Glomerular endothelial cell (primary cell): ENCODE results near the gene AGFG1. TPM values are rescaled to one million over a fixed set of nuclear protein-coding genes. Genes with fewer than 3 reads are reported as not detected.
"Not testable (repeated sequence)": the region's sequence is repeated elsewhere in the genome, so short reads cannot be mapped to it uniquely, and the experiment has no call there.

Source experiments
- DNase-seq: peaks from one replicate; pipeline ENCODE4 v3.0.0-alpha.2; 2011; ENCODE audit warnings: low read depth, low spot score; ENCODE audit errors: extremely low read depth
- total RNA-seq: library from RNA; depleted of rRNA; stranded (reverse); fragments of >200 nt; gene quantifications from 2 replicates; pipeline ENCODE4 v1.2.3, GENCODE V29; 2015

Gene AGFG1
- total RNA-seq, 1 donor from 2014 or later = 62.4 TPM

GRCh38 chr2:227493524-227493923, 21.6 kb downstream of the AGFG1 start:
- no peak for DNase-seq

- DNase-seq = no peak
These were observed 25.2 kb downstream of the AGFG1 start for GRCh38 chr2:227497158-227497557.

- DNase-seq = no peak
These were observed 27.8 kb downstream of the AGFG1 start for GRCh38 chr2:227499627-227500300.

GRCh38 chr2:227500301-227500630, 28.3 kb downstream of the AGFG1 start:
- DNase-seq = no peak

DNA sequence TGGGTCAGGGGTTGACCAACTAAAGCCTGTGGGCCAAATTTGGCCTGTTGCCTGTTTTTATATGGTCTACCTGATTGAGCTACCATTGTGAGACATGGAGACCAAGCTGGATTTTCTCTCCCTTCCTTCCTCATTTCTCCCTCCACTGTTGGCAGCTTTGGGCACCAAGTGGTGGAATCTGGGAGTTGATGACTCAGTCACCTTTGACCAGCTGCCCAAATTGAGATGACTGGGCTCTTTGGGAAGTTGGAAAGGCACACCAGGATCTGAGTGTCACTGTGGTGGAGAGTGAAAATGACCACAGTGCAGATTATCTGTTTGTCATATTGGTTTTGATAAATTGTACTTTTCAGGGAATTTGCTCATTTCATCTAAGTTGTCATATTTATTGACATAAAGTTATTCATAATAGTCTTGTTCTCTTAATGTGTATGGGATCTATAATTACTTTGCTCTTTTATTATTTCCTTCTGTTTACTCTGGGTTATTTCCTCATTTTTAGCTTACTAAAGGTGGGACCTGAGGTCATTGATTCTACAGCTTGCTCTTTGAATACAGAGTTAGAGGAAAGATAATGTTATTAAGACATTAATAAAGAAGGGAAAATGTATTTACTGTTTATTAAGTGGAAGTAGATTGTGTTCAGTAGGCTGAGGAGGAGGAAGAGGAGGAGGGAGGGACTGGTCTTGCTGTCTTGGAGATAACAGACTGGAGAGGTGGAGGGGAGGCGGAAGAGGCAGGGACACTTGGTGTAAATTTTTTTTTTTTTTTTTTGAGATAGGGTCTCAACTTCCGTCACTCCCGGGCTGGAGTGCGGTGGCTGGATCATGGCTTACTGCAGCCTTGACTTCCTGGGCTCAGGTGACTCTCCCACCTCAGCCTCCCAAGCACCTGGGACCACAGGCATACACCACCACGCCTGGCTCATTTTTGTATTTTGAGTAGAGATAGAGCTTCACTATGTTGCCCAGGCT, 31.8 kb downstream of the AGFG1 start:
- no peak for DNase-seq

- DNase-seq = no peak
These were observed 32.7 kb downstream of the AGFG1 start for GRCh38 chr2:227504700-227505099.

- DNase-seq = no peak
These were observed 34.5 kb downstream of the AGFG1 start for GRCh38 chr2:227506456-227506855.

GRCh38 chr2:227507963-227508362, 36.0 kb downstream of the AGFG1 start:
- DNase-seq = no peak

DNA sequence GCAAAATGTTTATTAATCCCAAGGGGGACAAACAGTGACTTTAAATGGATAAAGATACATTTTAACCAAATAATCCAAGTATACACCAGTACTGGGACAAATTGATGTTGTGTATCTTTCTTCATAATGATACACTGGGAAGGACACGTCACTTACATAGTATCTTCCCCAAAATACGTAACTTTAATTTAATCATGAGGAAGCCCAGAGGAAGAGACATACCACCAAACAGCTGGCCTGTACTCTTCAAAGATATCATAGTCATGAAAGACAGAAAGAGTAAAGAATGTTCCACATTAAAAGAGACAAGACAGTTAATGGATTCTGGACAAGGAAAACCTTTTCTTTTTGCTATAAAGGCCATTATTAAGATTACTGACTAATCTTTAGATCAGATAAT, 37.1 kb downstream of the AGFG1 start:
- DNase-seq = no peak

DNA sequence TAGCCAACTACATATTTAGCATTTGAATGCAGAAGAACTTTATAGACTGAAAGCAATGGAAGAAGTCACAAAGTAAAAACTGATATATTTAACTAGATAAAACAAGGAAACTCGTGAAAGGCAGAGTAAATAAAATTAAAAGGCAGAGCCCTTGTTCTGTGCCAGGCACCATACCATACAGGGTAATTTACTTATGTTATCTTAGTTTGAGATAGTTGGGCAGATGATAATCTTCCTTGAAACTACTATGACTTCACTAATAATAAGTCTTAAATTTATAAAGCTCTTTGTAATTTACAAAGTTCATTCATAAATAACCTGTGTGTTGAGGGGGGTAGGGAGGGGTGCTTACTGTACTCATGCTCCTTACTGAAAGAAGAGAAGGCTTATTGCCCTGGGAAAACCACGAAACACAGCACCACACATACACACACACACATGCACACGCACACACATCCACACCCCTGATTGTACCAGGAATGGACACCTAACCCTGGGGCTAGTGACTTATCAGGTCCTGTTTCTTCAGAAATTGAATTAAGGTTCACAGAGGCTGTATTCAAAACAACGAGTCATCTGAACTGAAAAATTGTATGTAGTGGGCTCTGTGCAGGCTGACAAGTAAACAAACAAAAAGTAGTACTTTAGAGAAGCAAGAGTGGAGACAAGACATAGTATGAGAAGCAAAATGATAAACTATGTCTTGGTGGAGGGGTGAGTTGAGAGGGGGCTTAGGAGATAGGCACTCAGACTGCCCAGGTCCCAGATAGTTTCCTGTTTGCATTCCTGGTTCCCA, 38.1 kb downstream of the AGFG1 start:
- no peak for DNase-seq

- no peak for DNase-seq
These were observed 38.6 kb downstream of the AGFG1 start for GRCh38 chr2:227510620-227510958.

- DNase-seq = no peak
These were observed 39.4 kb downstream of the AGFG1 start for GRCh38 chr2:227511239-227511930.

DNA sequence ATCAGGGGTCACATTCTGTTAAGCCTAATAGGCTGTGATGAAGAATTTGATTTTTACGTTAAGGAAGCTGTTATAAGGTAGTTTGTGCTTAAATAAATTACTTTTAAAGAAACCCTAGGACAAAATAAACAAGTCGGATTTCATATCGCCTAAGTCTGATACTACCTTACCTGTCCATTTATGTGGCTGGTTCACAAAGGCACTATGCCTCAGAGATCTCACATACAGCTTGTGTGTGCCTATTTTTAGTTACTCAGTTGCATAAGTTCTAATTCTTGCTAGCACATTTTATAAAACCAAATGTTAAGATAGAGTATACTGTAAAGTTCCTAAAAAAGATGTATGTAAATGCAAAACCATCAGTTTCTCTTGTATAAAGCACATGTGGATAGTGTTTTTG, 40.0 kb downstream of the AGFG1 start:
- DNase-seq = no peak

GRCh38 chr2:227513113-227513512, 41.2 kb downstream of the AGFG1 start:
- DNase-seq = no peak

DNA sequence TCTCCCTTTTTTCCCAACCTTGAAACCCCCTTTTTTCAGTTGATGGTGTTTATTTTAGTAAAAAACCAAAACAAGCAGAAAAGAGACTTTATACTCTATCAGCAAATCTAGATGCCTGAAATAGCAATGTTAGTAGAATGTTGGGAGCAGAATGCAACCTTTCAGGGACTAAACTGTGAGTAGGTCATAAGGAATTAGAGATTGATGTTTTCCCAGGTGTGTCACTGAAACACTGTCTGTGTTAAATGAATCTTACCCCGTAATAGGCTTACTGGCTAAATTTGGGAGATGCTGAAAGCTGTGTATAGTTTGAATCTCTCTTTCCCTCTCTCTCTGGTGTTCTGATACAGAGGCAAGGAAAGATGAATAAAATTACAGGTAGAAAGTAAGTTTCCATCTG, 43.8 kb downstream of the AGFG1 start:
- DNase-seq = no peak

DNA sequence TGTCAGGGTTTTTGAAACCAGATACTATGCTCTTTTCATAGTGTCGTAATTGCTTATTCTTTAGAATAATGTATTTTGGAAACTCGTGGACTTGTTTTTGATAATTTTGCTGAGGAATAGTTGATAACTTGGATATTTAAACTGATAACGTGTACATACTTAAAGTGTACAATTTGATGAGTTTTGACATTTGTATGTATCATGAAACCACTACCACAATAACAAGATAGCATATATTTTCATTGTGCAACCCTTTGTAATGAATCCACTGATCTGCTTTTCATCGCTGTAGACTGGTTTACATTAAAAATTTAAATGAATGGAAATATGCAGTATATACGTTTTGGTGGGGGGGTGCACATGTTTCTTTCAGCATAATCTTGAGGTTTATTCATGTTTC, 45.8 kb downstream of the AGFG1 start:
- no peak for DNase-seq

GRCh38 chr2:227518278-227518865, 46.4 kb downstream of the AGFG1 start:
- not testable (repeated sequence) for DNase-seq

DNA sequence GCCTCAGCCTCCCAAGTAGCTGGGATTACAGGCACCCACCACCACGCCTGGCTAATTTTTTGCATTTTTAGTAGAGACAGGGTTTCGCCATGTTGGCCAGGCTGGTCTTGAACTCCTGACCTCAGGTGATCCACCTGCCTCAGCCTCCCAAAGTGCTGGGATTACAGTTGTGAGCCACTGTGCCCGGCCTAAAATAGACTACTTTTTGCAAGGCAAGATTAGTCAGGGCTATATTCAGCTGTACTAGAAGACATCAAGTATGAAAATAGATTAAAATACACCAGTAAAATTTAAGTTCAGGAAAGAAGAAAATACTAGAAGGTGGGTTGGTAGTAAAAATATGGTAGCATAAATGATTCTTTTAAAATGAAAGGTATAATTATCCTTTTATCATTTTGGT, 49.2 kb downstream of the AGFG1 start:
- not testable (repeated sequence) for DNase-seq

DNA sequence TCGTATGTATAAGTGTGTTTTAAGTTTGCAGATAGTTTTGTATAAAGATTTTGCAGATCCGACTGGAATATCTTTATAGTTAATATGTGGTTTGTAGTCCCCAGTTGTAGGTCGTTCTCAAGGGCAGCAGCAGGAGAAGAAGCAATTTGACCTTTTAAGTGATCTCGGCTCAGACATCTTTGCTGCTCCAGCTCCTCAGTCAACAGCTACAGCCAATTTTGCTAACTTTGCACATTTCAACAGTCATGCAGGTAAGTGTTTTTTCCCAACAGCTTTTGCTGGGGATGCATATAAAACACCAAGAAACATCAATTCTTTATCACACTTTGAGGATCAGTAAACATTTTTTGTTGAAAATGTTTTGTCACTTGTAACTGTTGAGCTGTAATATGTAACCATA, 52.7 kb downstream of the AGFG1 start:
- DNase-seq = no peak

GRCh38 chr2:227527351-227527750, 55.4 kb downstream of the AGFG1 start:
- DNase-seq = no peak
